Stomach smooth muscle (tissue), 2 donors: Measurements from ENCODE around the gene VSIR.

Experiments
- H3K27ac ChIP-seq: one replicate; pipeline ENCODE4 v1.7.0; 2013; ENCODE audit warnings: mild to moderate bottlenecking, low read length, inconsistent platforms
- H3K27me3 ChIP-seq, 2 donors: one replicate each; pipeline ENCODE4 v1.7.0; 2013; ENCODE audit warnings: low read length in 2 of 2; ENCODE audit not compliant: insufficient read depth in 2 of 2, control insufficient read depth in 1 of 2
- H3K36me3 ChIP-seq, 2 donors: one replicate each; pipeline ENCODE4 v1.7.0; 2013; ENCODE audit warnings: low read length in 2 of 2; ENCODE audit not compliant: control insufficient read depth in 2 of 2, insufficient read depth in 2 of 2
- H3K4me1 ChIP-seq: one replicate; pipeline ENCODE4 v1.7.0; 2013; ENCODE audit warnings: low read length; ENCODE audit not compliant: control insufficient read depth, insufficient read depth
- H3K4me3 ChIP-seq, 2 donors: one replicate each; pipeline ENCODE4 v1.7.0; 2013; ENCODE audit warnings: low read length in 2 of 2
- H3K9ac ChIP-seq, 2 donors: one replicate each; pipeline ENCODE4 v1.7.0; 2013; ENCODE audit warnings: low read length in 2 of 2, mild to moderate bottlenecking in 1 of 2
- H3K9me3 ChIP-seq, 2 donors: one replicate each; pipeline ENCODE4 v1.7.0; 2013; ENCODE audit warnings: low read length in 2 of 2; ENCODE audit not compliant: control insufficient read depth in 2 of 2
- donor health status: healthy.
- donor health status: Pancreatic carcinoma.

Gene VSIR

GRCh38 chr10:71805776-71806703, 32.7 kb upstream of the VSIR start:
- H3K4me3 ChIP-seq = no peak overlapping the region
- no peaks in the 10 kb centered on the region for H3K9me3 ChIP-seq
- H3K4me1 ChIP-seq = no peaks in the 10 kb centered on the region
- H3K9ac ChIP-seq = no peak overlapping the region
- H3K36me3 ChIP-seq = no peaks in the 10 kb centered on the region
- H3K27ac ChIP-seq = no peak overlapping the region
- peaks cover 0 to 2% of the 10 kb centered on the region in 2 donors for H3K27me3 ChIP-seq

- no peak overlapping the region for H3K4me3 ChIP-seq
- H3K27me3 ChIP-seq = peaks cover 0 to 2% of the 10 kb centered on the region in 2 donors
- no peaks in the 10 kb centered on the region for H3K4me1 ChIP-seq
- no peak overlapping the region for H3K27ac ChIP-seq
- no peaks in the 10 kb centered on the region for H3K36me3 ChIP-seq
- H3K9ac ChIP-seq = no peak overlapping the region
- no peaks in the 10 kb centered on the region for H3K9me3 ChIP-seq
Measured at GRCh38 chr10:71804077-71804476, 30.8 kb upstream of the VSIR start.

GRCh38 chr10:71802715-71803488, 29.6 kb upstream of the VSIR start:
- Histone ChIP-seq H3K9me3 (no peaks in the 10 kb centered on the region), H3K27ac (no peak overlapping the region)

GRCh38 chr10:71802235-71802634, 28.9 kb upstream of the VSIR start:
- Histone ChIP-seq H3K9ac (no peak overlapping the region), H3K4me3 (no peak overlapping the region), H3K27me3 (peaks cover 0 to 2% of the 10 kb centered on the region in 2 donors), H3K36me3 (no peaks in the 10 kb centered on the region), H3K4me1 (no peaks in the 10 kb centered on the region), H3K27ac (no peak overlapping the region), H3K9me3 (no peaks in the 10 kb centered on the region)

More at GRCh38 chr10:71802715-71803488, 29.6 kb upstream of the VSIR start:
- no peak overlapping the region for H3K9ac ChIP-seq
- H3K4me1 ChIP-seq = no peaks in the 10 kb centered on the region
- H3K36me3 ChIP-seq = no peaks in the 10 kb centered on the region
- H3K27me3 ChIP-seq = peaks cover 0 to 2% of the 10 kb centered on the region in 2 donors
- no peak overlapping the region for H3K4me3 ChIP-seq

- H3K27me3 ChIP-seq = no peaks in the 10 kb centered on the region
- no peaks in the 10 kb centered on the region for H3K4me1 ChIP-seq
- H3K9ac ChIP-seq = no peak overlapping the region
- no peaks in the 10 kb centered on the region for H3K9me3 ChIP-seq
- H3K36me3 ChIP-seq = no peaks in the 10 kb centered on the region
- H3K4me3 ChIP-seq = no peak overlapping the region
- H3K27ac ChIP-seq = no peak overlapping the region
Measured at GRCh38 chr10:71801361-71801760, 28.0 kb upstream of the VSIR start.

- no peaks in the 10 kb centered on the region for H3K4me1 ChIP-seq
- no peak overlapping the region for H3K4me3 ChIP-seq
- H3K27me3 ChIP-seq = no peaks in the 10 kb centered on the region
- H3K36me3 ChIP-seq = no peaks in the 10 kb centered on the region
- H3K9me3 ChIP-seq = no peaks in the 10 kb centered on the region
- no peak overlapping the region for H3K27ac ChIP-seq
- no peak overlapping the region for H3K9ac ChIP-seq
Measured at GRCh38 chr10:71799608-71800453, 26.5 kb upstream of the VSIR start.

GRCh38 chr10:71799112-71799511, 25.8 kb upstream of the VSIR start:
- H3K4me3 ChIP-seq = no peak overlapping the region

GRCh38 chr10:71798308-71798624, 24.9 kb upstream of the VSIR start:
- no peak overlapping the region for H3K4me3 ChIP-seq
- no peaks in the 10 kb centered on the region for H3K27me3 ChIP-seq
- no peaks in the 10 kb centered on the region for H3K4me1 ChIP-seq
- H3K27ac ChIP-seq = no peak overlapping the region
- no peaks in the 10 kb centered on the region for H3K36me3 ChIP-seq
- H3K9me3 ChIP-seq = no peaks in the 10 kb centered on the region
- no peak overlapping the region for H3K9ac ChIP-seq

More at GRCh38 chr10:71799112-71799511, 25.8 kb upstream of the VSIR start:
- no peaks in the 10 kb centered on the region for H3K36me3 ChIP-seq
- no peak overlapping the region for H3K27ac ChIP-seq
- no peaks in the 10 kb centered on the region for H3K27me3 ChIP-seq
- H3K9me3 ChIP-seq = no peaks in the 10 kb centered on the region
- H3K9ac ChIP-seq = no peak overlapping the region
- H3K4me1 ChIP-seq = no peaks in the 10 kb centered on the region

GRCh38 chr10:71797533-71798307, 24.4 kb upstream of the VSIR start:
- H3K27ac ChIP-seq = no peak overlapping the region
- no peak overlapping the region for H3K4me3 ChIP-seq
- no peak overlapping the region for H3K9ac ChIP-seq
- no peaks in the 10 kb centered on the region for H3K36me3 ChIP-seq
- H3K27me3 ChIP-seq = no peaks in the 10 kb centered on the region
- no peaks in the 10 kb centered on the region for H3K4me1 ChIP-seq
- no peaks in the 10 kb centered on the region for H3K9me3 ChIP-seq
